Measurements from ENCODE around the gene WBP1. TPM values are rescaled to one million over a fixed set of nuclear protein-coding genes. Genes with fewer than 3 reads are reported as not detected.

The WBP1 gene
- polyA plus RNA-seq, 4 donors: 55.1 to 82.7 (median 66.4) TPM

DNA sequence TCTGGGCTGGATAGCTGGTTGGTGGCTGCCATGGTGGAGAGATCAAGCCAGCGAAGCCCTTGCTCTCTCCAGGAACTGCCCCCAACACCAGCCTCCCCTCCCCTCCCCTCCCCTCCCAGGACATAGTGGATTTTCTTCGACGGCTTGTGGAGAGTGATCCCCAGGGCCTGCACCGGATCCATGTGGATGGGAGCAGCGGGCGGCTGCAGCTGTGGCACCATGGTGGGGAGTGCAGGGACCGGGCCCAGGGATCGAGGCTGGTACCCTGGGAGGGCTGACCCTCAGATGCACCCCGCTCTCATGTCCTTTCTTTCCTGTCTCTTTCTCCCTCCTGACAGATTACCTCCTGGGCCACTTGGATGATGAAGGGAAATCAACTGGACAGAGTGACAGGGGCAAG lies 31.7 kb downstream of the WBP1 start:
- H3K4me1 ChIP-seq (ENCODE audit: control insufficient read depth in 3 of 3, insufficient read depth in 2 of 3, low read depth in 1 of 3, low read length in 2 of 3): peaks cover 0 to 50% (median 5%) of the 10 kb centered on the region in 3 donors
- DNase-seq (no peak), FAIRE-seq (no peak)
- H3K9me3 ChIP-seq (ENCODE audit: control insufficient read depth in 2 of 2, insufficient read depth in 1 of 2, low read depth in 1 of 2, low read length in 1 of 2): no peaks in the 10 kb centered on the region
- no peaks in the 10 kb centered on the region for H3K27me3 ChIP-seq (ENCODE audit: control insufficient read depth in 3 of 3, insufficient read depth in 3 of 3, low read length in 3 of 3)
- no peak overlapping the region for H3K4me3 ChIP-seq (ENCODE audit: low read depth in 1 of 3, low read length in 3 of 3)
- peaks cover 13 to 75% (median 17%) of the 10 kb centered on the region in 3 donors for H3K36me3 ChIP-seq (ENCODE audit: control insufficient read depth in 3 of 3, insufficient read depth in 2 of 3, low read depth in 1 of 3, low read length in 3 of 3)
- H3K27ac ChIP-seq (ENCODE audit: low read depth in 1 of 3, low read length in 2 of 3): peak overlapping the region in 1 of 3 donors; percentile 81
- 83 to 92% (median 89%) methylated on average over 4 to 9 of the region's 9 CpGs for WGBS, 3 donors

DNA sequence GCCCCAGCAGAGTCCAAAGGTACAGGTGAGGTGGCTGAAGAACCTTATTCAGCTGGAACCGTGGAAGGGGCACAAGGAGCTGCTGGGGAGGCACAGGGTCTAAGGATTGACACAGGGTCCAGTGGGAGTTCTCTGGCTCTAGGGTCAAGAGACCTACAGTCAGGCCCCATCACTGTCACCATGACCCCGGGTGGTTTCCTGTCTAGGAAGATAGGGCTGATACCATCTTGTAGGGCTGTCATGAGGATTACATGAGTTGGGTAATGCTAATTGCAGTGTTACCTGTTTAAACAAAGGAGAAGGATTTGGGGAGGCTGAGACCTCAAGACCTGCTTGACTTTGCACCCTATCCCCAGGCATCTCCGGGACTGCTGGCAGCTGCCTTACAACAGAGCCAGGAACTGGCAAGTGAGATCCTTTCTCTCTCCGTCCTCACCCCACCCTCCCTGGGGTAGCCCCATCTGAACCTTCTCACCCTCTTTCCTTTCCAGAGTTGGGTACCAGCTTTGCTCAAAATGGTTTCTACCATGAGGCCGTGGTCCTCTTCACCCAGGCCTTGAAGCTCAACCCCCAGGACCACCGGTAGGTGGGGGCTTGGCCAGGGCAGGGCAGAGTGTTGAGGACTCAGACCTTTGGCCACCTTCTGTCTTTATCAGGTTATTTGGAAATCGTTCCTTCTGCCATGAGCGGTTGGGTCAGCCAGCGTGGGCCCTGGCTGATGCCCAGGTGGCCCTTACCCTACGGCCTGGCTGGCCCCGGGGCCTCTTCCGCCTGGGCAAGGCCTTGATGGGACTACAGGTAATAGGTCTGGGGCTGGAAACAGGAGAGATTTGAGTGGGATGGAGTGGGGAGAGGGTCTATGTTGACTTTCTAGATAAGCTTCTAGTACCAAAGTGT lies 33.7 kb downstream of the WBP1 start:
- Histone ChIP-seq H3K36me3 (ENCODE audit: control insufficient read depth in 3 of 3, insufficient read depth in 2 of 3, low read depth in 1 of 3, low read length in 3 of 3) (peaks cover 13 to 75% (median 17%) of the 10 kb centered on the region in 3 donors), H3K9me3 (ENCODE audit: control insufficient read depth in 2 of 2, insufficient read depth in 1 of 2, low read depth in 1 of 2, low read length in 1 of 2) (no peaks in the 10 kb centered on the region), H3K4me1 (ENCODE audit: control insufficient read depth in 3 of 3, insufficient read depth in 2 of 3, low read depth in 1 of 3, low read length in 2 of 3) (peaks cover 0 to 60% (median 5%) of the 10 kb centered on the region in 3 donors), H3K27me3 (ENCODE audit: control insufficient read depth in 3 of 3, insufficient read depth in 3 of 3, low read length in 3 of 3) (peaks cover 0 to under 1% (median 0%) of the 10 kb centered on the region in 3 donors), H3K4me3 (ENCODE audit: low read depth in 1 of 3, low read length in 3 of 3) (no peak overlapping the region), H3K27ac (ENCODE audit: low read depth in 1 of 3, low read length in 2 of 3) (peak overlapping the region in 1 of 3 donors; percentile 46)
- 70 to 85% (median 77%) methylated on average over 12 of the region's 12 CpGs for WGBS, 3 donors
- FAIRE-seq (no peak), DNase-seq (peak in 1 of 2 donors; percentile 43)

GRCh38 chr2:74493546-74493945 lies 35.3 kb downstream of the WBP1 start:
- Histone ChIP-seq H3K36me3 (ENCODE audit: control insufficient read depth in 3 of 3, insufficient read depth in 2 of 3, low read depth in 1 of 3, low read length in 3 of 3) (peaks cover 13 to 75% (median 17%) of the 10 kb centered on the region in 3 donors), H3K27me3 (ENCODE audit: control insufficient read depth in 3 of 3, insufficient read depth in 3 of 3, low read length in 3 of 3) (peaks cover 0 to 16% (median 0%) of the 10 kb centered on the region in 3 donors), H3K4me1 (ENCODE audit: control insufficient read depth in 3 of 3, insufficient read depth in 2 of 3, low read depth in 1 of 3, low read length in 2 of 3) (peaks cover 0 to 66% (median 5%) of the 10 kb centered on the region in 3 donors), H3K9me3 (ENCODE audit: control insufficient read depth in 2 of 2, insufficient read depth in 1 of 2, low read depth in 1 of 2, low read length in 1 of 2) (no peaks in the 10 kb centered on the region), H3K4me3 (ENCODE audit: low read depth in 1 of 3, low read length in 3 of 3) (no peak overlapping the region), H3K27ac (ENCODE audit: low read depth in 1 of 3, low read length in 2 of 3) (no peak overlapping the region)
- WGBS, 3 donors: 82 to 97% (median 90%) methylated on average over 3 of the region's 3 CpGs
- DNase-seq: no peak
- FAIRE-seq: no peak

- Histone ChIP-seq H3K27me3 (ENCODE audit: control insufficient read depth in 3 of 3, insufficient read depth in 3 of 3, low read length in 3 of 3) (peaks cover 0 to 33% (median 0%) of the 10 kb centered on the region in 3 donors), H3K4me3 (ENCODE audit: low read depth in 1 of 3, low read length in 3 of 3) (no peak overlapping the region), H3K27ac (ENCODE audit: low read depth in 1 of 3, low read length in 2 of 3) (no peak overlapping the region), H3K36me3 (ENCODE audit: control insufficient read depth in 3 of 3, insufficient read depth in 2 of 3, low read depth in 1 of 3, low read length in 3 of 3) (peaks cover 13 to 66% (median 17%) of the 10 kb centered on the region in 3 donors), H3K4me1 (ENCODE audit: control insufficient read depth in 3 of 3, insufficient read depth in 2 of 3, low read depth in 1 of 3, low read length in 2 of 3) (peaks cover 0 to 61% (median 0%) of the 10 kb centered on the region in 3 donors), H3K9me3 (ENCODE audit: control insufficient read depth in 2 of 2, insufficient read depth in 1 of 2, low read depth in 1 of 2, low read length in 1 of 2) (no peaks in the 10 kb centered on the region)
- WGBS, 3 donors: 76 to 97% (median 88%) methylated on average over 1 of the region's 1 CpG
- FAIRE-seq: no peak
- DNase-seq: no peak
These were observed 37.2 kb downstream of the WBP1 start for GRCh38 chr2:74495440-74495839.

- WGBS, 3 donors: 57 to 78% (median 72%) methylated on average over 19 of the region's 19 CpGs
- no peaks in the 10 kb centered on the region for H3K9me3 ChIP-seq (ENCODE audit: control insufficient read depth in 2 of 2, insufficient read depth in 1 of 2, low read depth in 1 of 2, low read length in 1 of 2)
- H3K4me3 ChIP-seq (ENCODE audit: low read depth in 1 of 3, low read length in 3 of 3): peak overlapping the region in 1 of 3 donors; percentile 82
- DNase-seq (peak in 1 of 2 donors; percentile 75), FAIRE-seq (no peak)
- peaks cover 0 to 39% (median 0%) of the 10 kb centered on the region in 3 donors for H3K27me3 ChIP-seq (ENCODE audit: control insufficient read depth in 3 of 3, insufficient read depth in 3 of 3, low read length in 3 of 3)
- peaks cover 0 to 55% (median 0%) of the 10 kb centered on the region in 3 donors for H3K4me1 ChIP-seq (ENCODE audit: control insufficient read depth in 3 of 3, insufficient read depth in 2 of 3, low read depth in 1 of 3, low read length in 2 of 3)
- H3K27ac ChIP-seq (ENCODE audit: low read depth in 1 of 3, low read length in 2 of 3): peak overlapping the region in 1 of 3 donors; percentile 82
- H3K36me3 ChIP-seq (ENCODE audit: control insufficient read depth in 3 of 3, insufficient read depth in 2 of 3, low read depth in 1 of 3, low read length in 3 of 3): peaks cover under 1 to 52% (median 6%) of the 10 kb centered on the region in 3 donors
These were observed 38.9 kb downstream of the WBP1 start for GRCh38 chr2:74496997-74497776.

- Histone ChIP-seq H3K4me1 (ENCODE audit: control insufficient read depth in 3 of 3, insufficient read depth in 2 of 3, low read depth in 1 of 3, low read length in 2 of 3) (peaks cover 0 to 48% (median 0%) of the 10 kb centered on the region in 3 donors), H3K4me3 (ENCODE audit: low read depth in 1 of 3, low read length in 3 of 3) (peak overlapping the region; percentile 27 to 82 (median 59)), H3K27ac (ENCODE audit: low read depth in 1 of 3, low read length in 2 of 3) (peak overlapping the region in 2 of 3 donors; percentile 48 to 82), H3K27me3 (ENCODE audit: control insufficient read depth in 3 of 3, insufficient read depth in 3 of 3, low read length in 3 of 3) (peaks cover 0 to 45% (median 0%) of the 10 kb centered on the region in 3 donors), H3K9me3 (ENCODE audit: control insufficient read depth in 2 of 2, insufficient read depth in 1 of 2, low read depth in 1 of 2, low read length in 1 of 2) (no peaks in the 10 kb centered on the region), H3K36me3 (ENCODE audit: control insufficient read depth in 3 of 3, insufficient read depth in 2 of 3, low read depth in 1 of 3, low read length in 3 of 3) (peaks cover 0 to 44% (median under 1%) of the 10 kb centered on the region in 3 donors)
- 7 to 9% (median 8%) methylated on average over 55 to 61 of the region's 61 CpGs for WGBS, 3 donors
- DNase-seq: peak; percentile 48 to 70
- no peak for FAIRE-seq
These were observed 39.7 kb downstream of the WBP1 start for GRCh38 chr2:74497777-74498499.

DNA sequence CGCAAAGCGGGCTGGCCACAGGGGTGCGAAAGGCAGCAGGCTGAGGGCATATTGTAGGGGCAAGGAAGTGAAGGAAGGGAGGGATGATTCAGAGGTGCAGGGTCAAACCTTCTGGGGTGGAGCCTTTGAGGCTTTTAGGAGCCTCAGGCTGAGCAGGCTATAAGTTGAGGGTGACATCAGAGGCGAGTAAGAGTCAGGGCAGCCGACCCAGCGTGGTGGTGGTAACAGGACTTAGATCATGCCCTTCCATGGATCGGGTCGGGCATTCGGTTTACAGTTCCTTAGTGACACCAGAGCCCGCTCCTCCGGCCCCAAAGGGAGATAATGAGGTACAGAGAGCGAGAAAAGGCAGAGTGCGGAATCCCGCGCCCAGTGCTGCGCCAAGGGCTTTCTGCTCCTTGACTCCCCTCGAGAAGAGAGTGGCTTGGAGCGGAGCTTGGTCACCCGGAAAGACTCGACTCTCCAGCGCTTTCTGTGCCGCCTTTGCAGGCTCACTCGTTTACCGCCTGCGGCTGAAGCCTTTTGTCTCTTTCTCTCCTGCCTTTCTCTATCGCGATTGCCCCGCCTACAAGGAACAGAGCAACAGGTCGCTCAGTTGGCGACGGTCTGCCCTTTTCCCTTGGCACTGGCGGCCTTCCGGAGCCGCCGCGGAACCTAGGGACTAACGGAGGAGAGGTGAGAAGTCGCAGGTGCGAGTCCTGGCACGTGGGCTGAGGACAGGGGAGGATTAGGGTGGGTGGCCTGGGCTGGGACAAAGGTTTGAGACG lies 40.4 kb downstream of the WBP1 start:
- Histone ChIP-seq H3K27me3 (ENCODE audit: control insufficient read depth in 3 of 3, insufficient read depth in 3 of 3, low read length in 3 of 3) (peaks cover 0 to 49% (median 0%) of the 10 kb centered on the region in 3 donors), H3K4me1 (ENCODE audit: control insufficient read depth in 3 of 3, insufficient read depth in 2 of 3, low read depth in 1 of 3, low read length in 2 of 3) (peaks cover 0 to 48% (median 0%) of the 10 kb centered on the region in 3 donors), H3K36me3 (ENCODE audit: control insufficient read depth in 3 of 3, insufficient read depth in 2 of 3, low read depth in 1 of 3, low read length in 3 of 3) (peaks cover 0 to 37% (median 0%) of the 10 kb centered on the region in 3 donors), H3K9me3 (ENCODE audit: control insufficient read depth in 2 of 2, insufficient read depth in 1 of 2, low read depth in 1 of 2, low read length in 1 of 2) (no peaks in the 10 kb centered on the region), H3K27ac (ENCODE audit: low read depth in 1 of 3, low read length in 2 of 3) (peak overlapping the region; percentile 3 to 82 (median 56)), H3K4me3 (ENCODE audit: low read depth in 1 of 3, low read length in 3 of 3) (peak overlapping the region; percentile 27 to 82 (median 59))
- FAIRE-seq (no peak), DNase-seq (peak; percentile 68 to 76)
- WGBS, 3 donors: 2 to 3% (median 2%) methylated on average over 40 to 41 of the region's 41 CpGs

All from small intestine (tissue), 7 donors.